HG02610 (cell line): ENCODE measurements around the gene RGL1.

Experiments used
- ATAC-seq: cut with Tn5 transposase; IDR thresholded peaks from one replicate; pipeline ENCODE4 v1.9.1; 2021; ENCODE audit warnings: mild to moderate bottlenecking, moderate library complexity; ENCODE audit not compliant: unreplicated experiment

Gene RGL1

GRCh38 chr1:183817576-183818288, 12.8 kb downstream of the RGL1 start:
- ATAC-seq = no peak

- ATAC-seq = no peak
These were observed 14.1 kb downstream of the RGL1 start for GRCh38 chr1:183819059-183819458.

GRCh38 chr1:183821309-183821888, 16.5 kb downstream of the RGL1 start:
- no peak for ATAC-seq

- no peak for ATAC-seq
These were observed 17.1 kb downstream of the RGL1 start for GRCh38 chr1:183821889-183822611.

GRCh38 chr1:183824291-183824690, 19.4 kb downstream of the RGL1 start:
- ATAC-seq = no peak

- no peak for ATAC-seq
These were observed 22.9 kb downstream of the RGL1 start for GRCh38 chr1:183827801-183828200.

GRCh38 chr1:183830389-183830788, 25.5 kb downstream of the RGL1 start:
- ATAC-seq = no peak

- no peak for ATAC-seq
These were observed 26.4 kb downstream of the RGL1 start for GRCh38 chr1:183831311-183831710.

GRCh38 chr1:183832459-183832858, 27.5 kb downstream of the RGL1 start:
- no peak for ATAC-seq

- ATAC-seq = no peak
These were observed 29.6 kb downstream of the RGL1 start for GRCh38 chr1:183834568-183834967.

GRCh38 chr1:183836598-183836997, 31.7 kb downstream of the RGL1 start:
- no peak for ATAC-seq

GRCh38 chr1:183837062-183837461, 32.1 kb downstream of the RGL1 start:
- no peak for ATAC-seq

GRCh38 chr1:183838221-183838620, 33.3 kb downstream of the RGL1 start:
- ATAC-seq = no peak

GRCh38 chr1:183840140-183840539, 35.2 kb downstream of the RGL1 start:
- ATAC-seq = no peak

GRCh38 chr1:183841550-183841949, 36.6 kb downstream of the RGL1 start:
- ATAC-seq = peak; percentile 73

GRCh38 chr1:183841950-183842794, 37.3 kb downstream of the RGL1 start:
- ATAC-seq = peak; percentile 77

- ATAC-seq = peak; percentile 22
These were observed 37.9 kb downstream of the RGL1 start for GRCh38 chr1:183842795-183843144.

GRCh38 chr1:183844806-183845205, 39.9 kb downstream of the RGL1 start:
- ATAC-seq = no peak

GRCh38 chr1:183845681-183846080, 40.8 kb downstream of the RGL1 start:
- no peak for ATAC-seq

GRCh38 chr1:183847641-183848040, 42.7 kb downstream of the RGL1 start:
- ATAC-seq = no peak

GRCh38 chr1:183850852-183851251, 45.9 kb downstream of the RGL1 start:
- ATAC-seq = no peak
